Activated CD4-positive, alpha-beta T cell treated with anti-CD3 and anti-CD28 coated beads, Interleukin-2, amount 50 U/mL, for 16 hours (primary cell): ENCODE data around the gene MED16.
"Not testable (repeated sequence)": the region's sequence is repeated elsewhere in the genome, so short reads cannot be mapped to it uniquely, and the experiment has no call there.

Source experiments
- DNase-seq: peaks from one replicate; pipeline ENCODE4 v3.0.0-alpha.2; 2020

MED16 gene

DNA sequence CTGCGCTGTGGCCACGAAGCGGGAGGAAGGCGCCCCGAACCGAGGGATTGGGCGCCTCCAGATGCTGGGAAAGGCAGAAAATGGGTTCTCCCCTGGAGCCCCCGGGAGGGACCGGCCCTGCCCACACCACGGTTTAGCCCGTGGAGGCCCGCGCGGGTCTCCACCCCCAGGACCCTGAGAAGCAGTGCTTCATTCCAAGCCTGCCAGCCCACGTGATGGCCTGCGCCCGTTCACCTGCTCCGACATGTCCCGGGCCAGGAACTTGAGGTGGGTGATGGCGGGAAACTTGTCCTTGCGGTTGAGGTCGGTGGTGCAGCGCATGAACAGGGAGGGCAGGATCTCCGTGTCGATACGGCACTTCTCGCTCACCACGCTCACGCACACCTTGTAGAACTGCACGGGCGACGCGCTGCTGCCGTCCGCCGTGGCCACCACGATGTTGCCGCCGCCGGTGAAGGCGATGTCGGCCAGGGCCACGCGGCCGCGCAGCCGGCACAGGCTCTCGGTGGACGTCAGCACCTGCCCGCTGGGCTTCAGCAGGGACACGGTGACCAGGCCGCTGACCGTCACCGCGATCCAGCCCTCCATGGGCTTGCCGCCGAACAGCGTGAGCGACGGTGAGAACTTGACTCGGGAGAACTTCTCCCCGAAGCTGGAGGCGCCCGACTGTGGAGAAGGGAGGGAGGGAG, 7.3 kb downstream of the MED16 start:
- no peak for DNase-seq

DNA sequence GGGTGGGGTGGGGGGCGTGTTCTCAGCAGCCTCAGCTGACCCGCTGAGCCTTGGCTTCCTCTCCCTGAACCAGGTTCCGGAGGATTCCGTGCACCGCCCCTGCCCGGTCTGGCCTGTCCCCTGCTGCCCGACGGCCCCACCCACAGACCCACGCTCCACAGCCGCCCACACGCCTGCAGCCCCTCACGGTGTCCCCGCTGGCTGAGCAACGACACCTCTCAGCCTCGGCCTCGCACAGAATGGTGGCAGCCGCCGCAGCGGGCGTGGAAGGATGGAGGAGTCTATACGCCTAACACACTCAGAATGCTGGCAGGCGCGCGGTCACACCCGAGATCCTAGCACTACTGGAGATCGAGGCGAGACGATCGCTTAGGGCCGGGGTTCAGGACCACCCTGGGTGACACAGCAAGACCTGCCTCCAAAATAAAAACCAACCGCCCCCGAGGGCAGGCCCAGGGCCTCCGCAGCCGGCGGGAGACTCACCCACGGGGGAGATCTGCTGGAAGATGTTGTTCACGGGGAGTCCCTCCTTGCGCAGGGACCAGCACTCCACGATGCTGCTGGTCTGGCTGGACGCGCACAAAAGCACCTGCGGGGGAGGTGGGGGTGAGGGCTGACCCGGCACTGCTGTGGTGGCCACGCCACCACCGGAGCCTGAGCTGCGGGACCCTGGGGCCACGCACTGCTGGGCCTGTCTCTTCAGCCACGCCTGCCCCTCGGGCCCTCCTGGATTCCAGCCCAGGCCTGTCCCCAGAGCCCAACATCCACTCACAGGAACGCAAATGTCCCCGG, 8.4 kb downstream of the MED16 start:
- no peak for DNase-seq

DNA sequence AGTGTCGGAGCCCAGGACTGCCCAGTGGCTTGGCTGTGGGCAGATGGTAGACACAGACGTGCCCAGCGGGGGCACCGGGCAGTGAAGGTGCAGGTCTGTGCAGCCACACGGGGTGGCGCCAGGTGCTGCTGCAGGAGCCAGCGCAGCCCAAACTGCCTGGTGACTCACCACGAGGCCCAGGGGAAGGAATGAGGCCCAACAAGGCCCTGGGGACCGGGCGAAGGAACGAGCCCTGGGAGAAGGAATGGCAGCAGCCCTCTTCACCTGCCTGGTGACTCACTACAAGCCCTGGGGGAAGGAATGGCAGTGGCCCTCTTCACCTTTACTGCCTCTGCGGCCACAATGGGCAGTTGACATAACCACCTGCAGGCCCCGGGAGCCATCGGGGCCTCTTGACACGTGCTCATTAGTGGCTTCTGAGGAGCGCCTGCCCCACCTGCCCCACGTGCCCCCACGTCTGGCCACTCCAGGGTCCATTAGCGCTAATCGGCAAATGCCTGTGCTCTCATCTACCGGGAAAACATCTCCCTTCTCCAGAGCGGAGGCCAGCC, 9.3 kb downstream of the MED16 start:
- no peak for DNase-seq

DNA sequence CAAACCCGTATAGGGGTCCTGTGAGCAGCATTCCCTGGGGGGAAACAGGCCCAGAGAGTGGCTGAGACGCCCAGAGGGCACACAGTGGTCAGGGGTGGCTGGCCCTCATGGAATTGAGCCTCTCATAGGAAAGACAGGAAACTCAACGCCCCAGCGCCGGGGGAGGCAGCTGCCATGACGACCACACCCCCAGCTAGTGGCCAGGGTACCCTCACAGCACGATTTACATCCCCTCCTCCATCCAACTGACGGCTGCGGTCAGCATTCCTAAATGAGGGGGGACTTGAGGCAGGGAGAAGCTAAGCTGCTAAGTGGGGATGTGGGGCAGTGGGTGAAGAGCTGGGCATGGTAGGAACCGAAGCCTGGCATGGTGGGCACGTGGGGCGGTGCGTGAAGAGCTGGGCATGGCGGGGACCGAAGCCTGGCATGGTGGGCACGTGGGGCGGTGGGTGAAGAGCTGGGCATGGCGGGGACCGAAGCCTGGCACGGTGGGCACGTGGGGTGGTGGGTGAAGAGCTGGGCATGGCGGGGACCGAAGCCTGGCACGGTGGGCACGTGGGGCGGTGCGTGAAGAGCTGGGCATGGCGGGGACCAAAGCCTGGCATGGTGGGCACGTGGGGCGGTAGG, 10.0 kb downstream of the MED16 start:
- DNase-seq: no peak

DNA sequence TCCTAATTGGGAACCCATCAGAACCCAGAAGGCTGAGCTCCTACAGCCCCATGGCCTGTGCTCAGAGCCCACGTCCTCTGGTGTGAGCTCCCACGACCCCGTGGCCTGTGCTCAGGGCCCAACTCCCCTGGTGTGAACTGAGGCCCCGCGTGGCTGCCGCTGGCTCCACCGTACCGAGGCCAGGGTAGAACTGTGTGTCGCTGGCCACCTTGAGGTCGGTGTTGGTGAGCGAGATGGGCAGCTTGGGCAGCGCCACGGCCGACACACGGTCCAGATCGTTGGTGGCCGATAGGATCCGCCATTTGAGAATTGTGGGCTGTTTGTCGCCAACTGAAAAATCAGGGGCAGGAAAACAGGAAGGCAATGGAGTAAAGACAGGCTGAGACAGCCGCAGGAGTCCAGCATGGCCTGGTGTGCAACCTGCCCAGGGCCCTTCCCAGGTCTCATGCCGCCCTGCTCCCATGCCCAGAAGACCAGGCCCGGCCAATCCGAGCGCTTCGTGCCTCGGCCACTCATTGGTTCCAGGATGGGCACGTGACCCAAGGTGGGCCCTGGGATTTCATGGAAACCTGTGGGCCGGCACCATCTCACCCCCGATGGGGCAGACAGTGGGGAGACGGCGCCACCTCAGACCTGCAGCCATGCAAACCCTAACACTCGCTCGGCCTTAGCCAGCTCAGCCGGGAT, 11.5 kb downstream of the MED16 start:
- DNase-seq: no peak

DNA sequence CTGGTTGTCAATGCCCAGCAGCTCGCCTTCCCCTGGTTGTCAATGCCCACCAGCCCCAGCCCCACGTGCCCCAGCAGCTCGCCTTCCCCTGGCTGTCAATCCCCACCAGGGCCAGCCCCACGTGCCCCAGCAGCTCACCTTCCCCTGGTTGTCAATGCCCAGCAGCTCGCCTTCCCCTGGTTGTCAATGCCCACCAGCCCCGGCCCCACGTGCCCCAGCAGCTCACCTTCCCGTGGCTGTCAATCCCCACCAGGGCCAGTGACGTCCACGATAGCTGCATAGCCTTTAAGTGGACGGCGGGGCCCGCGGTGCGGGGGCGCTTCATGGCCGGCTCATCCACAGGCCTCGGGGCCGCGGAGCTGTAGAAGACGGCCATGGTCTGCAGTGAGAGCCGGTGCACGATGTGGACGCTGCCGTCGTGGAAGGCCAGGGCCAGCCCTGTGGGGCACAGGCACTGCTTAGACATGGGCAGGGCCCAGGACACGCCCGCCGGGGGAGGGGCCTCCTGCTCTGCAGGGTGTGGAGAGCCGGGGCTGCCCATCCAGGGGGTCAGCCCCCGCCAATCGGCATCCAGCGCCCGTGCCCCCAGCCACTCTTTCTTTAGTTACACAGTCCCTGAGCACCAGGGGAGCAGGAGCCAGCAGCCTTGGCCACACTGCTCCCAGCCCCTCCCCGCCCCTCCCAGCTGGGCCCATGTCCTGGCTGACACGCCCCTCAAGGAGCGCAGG, 13.1 kb downstream of the MED16 start:
- DNase-seq: no peak

DNA sequence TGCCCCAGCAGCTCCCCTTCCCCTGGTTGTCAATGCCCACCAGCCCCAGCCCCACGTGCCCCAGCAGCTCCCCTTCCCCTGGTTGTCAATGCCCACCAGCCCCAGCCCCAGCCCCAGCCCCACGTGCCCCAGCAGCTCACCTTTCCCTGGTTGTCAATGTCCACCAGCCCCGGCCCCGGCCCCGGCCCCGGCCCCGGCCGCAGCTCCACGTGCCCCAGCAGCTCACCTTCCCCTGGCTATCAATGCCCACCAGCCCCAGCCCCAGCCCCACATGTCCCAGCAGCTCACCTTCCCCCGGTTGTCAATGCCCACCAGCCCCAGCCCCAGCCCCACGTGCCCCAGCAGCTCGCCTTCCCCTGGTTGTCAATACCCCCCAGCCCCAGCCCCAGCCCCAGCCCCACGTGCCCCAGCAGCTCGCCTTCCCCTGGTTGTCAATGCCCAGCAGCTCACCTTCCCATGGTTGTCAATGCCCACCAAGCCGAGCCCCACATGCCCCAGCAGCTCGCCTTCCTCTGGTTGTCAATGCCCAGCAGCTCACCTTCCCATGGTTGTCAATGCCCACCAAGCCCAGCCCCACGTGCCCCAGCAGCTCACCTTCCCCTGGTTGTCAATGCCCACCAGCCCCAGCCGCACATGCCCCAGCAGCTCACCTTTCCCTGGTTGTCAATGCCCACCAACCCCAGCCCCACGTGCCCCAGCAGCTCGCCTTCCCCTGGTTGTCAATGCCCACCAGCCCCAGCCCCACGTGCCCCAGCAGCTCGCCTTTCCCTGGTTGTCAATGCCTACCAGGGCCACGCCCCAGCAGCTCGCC, 14.0 kb downstream of the MED16 start:
- not testable (repeated sequence) for DNase-seq

DNA sequence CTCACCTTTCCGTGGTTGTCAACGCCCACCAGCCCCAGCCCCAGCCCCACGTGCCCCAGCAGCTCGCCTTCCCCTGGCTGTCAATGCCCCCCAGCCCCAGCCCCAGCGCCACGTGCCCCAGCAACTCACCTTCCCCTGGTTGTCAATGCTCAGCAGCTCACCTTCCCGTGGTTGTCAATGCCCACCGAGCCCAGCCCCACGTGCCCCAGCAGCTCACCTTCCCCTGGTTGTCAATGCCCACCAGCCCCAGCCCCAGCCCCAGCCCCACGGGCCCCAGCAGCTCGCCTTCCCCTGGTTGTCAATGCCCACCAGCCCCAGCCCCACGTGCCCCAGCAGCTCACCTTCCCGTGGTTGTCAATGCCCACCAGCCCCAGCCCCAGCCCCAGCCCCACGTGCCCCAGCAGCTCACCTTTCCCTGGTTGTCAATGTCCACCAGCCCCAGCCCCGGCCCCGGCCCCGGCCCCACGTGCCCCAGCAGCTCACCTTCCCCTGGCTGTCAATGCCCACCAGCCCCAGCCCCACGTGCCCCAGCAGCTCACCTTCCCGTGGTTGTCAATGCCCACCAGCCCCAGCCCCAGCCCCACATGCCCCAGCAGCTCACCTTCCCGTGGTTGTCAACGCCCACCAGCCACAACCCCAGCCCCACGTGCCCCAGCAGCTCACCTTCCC, 14.9 kb downstream of the MED16 start:
- not testable (repeated sequence) for DNase-seq

DNA sequence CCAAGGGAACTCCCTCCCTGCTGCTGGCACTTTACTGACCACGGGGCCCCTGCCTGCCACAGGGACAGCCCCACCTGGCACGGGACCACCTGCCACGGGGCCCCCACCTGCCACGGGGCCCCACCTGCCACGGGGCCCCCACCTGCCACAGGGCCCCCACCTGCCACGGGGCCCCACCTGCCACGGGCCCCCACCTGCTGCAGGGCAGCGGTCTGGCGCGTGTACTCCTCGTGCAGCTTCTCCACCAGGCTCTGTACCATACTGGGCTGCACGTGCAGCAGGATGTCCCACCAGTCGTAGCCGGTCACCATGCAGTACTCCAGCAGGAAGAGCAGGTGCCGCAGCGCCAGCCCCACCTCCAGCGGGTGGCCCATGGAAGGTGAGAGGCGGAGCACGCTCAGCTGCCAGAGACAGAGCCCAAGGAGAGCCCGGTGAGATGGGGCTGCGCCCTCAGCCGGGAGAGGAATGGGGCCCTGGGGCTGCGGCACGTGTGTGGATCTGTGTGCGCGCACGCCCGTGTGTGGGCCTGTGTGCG, 16.1 kb downstream of the MED16 start:
- DNase-seq: no peak

DNA sequence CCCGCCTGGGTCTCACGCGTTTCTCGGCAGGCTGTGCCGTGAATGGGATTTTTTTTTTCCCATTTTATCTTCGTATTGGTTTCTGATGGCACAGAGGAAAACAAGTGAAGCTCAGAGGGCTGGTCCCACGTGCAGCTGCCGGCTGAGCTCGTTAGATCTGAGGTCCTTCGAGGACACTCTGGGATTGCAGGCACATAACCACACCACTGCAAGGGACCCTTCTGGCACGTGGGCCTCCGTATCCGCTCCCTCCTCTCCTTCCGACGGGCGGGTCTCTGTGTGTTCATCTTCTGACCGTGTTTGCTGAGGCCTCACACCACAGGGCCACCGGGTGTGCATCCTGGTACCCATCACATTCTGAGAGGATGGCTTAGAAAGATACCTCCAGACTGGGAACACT, 16.9 kb downstream of the MED16 start:
- no peak for DNase-seq

DNA sequence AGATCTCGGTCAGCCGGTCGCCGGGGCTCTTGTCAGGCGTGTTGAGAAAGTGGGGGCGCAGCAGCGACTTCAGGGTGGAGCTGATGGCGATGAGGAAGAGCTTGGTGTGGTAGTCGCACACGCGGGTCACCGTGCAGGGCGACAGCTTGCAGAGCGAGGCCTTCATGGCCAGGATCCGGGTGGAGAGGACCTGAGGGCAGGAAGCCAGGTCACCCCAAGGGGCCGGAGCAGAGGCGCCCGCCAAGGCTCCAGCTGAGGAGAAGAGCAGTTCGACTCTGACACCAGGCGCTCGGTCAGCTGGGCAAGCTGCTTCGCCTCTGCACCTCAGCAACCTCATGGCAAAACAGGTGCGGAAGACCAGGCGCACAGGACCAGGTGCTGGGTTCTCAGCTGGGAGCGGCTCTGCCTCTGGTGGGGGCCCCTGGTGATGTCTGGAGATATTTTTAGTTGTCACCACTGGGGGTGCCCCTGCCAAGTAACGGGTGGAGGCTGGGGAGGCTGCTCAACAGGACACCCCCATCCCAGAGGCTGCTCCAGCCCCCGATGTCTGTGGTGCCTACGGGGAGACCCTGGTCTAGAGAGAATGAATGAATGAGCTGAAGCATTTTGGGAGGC, 17.6 kb downstream of the MED16 start:
- DNase-seq: no peak

DNA sequence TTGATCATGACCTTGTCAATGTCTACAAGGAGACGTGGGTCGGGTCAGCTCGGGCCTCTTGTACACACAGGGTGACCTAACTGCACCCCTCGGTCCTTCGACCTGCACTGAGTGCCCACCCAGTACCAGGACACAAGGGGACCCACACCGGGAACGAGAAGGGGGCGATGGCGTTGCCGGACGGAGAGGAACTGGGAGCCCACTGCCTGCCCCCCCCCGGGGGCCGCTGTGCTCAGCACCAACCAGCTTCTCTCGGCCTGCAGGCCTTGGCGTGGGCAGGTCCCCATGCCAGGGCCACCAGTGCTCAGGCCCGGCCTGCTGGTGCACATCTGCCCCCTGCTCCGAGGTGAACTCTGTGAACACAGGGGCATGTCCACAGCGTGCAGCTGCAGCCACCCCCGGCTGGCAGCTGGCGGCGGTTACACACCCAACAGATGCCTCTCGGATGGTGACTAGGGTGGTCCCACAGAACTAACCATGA, 19.4 kb downstream of the MED16 start:
- no peak for DNase-seq

DNA sequence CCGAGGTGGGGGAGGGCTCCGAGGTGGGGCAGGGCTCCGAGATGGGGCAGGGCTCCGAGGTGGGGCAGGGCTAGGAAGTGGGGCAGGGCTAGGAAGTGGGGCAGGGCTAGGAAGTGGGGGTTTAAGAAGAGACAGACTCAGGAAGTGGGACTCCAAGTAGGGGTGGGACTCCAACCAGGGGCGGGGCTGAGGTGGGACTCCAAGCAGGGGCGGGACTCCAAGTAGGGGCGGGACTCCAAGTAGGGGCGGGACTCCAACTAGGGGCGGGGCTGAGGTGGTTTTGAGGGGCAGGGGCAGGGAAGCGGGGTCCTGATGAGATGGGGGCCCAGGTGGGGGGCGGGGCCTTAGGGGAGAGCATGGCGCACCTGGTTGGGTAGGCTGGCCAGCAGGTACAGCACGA, 19.9 kb downstream of the MED16 start:
- peak; percentile 85 for DNase-seq

DNA sequence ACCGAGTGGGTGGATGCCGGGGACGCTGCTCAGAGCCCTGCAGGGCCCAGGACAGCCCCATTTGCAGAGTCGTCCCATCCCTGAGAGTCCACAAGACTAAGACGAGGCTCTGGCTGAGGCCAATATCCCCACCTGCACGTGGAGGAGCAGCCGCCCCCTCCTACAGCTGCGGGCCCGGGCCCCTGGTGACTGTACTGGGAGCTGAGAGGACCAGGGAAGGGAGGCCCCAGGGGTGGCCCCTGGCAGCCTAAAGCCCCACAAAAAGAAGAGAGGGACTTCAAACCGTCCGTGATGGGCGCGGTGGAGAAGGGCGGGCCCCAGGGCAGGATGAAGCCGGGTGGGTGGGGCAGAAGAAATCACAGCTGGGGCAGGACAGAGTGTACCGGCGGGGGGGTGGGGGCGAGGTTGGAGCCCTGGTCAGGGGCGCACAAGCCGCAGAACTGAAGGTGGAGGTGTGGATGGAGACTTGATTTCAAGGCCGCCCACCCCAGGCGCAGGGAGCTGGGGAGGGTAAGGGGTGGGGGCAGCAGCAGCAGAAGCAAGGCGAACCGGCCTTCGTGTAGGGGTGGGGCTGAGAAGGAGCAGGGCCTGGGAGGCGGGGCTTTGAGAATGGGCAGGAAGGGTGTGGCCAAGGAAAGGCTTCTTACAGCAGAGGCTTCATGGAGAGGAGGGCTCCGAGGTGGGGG, 20.6 kb downstream of the MED16 start:
- DNase-seq: peak; percentile 88

DNA sequence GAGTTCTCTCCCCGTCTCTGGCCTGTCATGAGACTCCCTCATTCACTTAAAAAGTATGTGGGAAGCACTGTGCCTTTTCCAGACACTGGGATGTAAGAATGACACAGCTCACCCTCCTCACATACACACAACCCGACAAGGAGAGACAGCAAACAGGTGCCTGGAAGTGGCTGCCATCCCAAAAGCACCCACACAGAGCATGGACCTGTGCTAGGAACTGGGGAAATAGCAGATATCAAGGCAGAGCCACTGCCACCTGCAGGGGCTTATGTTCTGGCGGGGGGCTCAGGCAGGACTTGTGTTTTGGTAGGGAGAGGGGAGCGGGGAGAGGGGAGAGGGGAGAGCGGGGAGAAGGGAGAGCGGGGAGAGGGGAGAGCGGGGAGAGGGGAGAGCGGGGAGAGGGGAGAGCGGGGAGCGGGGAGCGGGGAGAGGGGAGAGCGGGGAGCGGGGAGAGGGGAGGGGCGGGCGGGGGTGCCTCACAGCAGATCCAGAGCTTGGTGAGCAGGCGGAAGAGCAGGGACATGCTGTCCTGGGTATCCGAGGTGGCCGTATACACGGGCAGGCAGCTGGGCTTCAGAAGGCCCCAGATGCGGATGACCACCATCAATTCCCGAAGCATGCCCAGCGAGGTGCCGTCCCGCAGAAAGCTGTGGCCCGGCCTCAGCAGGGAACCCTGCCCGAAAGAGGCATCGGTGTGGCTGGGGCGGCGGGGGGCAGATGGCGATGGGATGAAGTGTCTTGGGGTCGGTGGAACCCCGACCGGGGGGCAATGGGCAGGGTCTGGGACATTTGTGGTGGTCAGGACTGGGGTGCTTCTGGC, 21.3 kb downstream of the MED16 start:
- DNase-seq: no peak

DNA sequence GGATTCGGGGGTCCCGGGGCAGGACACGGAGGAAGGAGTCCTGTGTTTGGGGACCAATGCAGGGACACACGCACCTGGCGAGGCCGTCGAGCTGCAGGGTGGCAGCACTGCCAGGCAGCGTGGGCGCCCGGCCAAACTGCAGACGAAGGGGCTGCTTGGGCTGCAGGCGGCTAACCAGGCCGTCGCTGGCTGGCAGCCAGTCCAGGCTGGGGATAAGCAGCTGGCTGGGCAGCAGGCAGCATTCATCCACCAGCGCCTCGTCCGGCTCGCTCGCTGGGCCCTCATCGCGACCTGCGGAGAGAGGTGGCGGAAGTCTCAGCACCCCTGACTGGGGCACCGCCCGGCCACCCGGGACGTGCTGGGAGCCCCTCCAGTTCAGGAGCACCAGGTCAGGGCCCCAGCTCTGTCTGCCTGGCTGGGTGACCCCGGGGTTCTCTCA, 22.0 kb downstream of the MED16 start:
- no peak for DNase-seq

DNA sequence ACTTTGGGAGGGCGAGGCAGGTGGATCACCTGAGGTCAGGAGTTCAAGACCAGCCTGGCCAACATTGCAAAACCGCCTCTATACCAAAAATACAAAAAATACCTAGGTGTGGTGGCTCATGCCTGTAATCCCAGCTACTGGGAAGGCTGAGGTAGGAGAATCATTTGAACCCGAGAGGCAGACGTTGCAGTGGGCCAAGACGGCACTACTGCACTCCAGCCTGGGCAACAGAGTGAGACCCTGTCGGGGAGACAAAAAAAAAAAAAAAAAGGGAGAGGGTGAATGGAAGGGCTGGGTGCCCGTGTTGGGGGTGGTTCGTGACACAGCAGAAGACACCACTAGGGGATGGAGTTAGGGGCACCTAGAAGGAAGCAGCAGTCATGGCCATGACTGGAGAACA, 22.7 kb downstream of the MED16 start:
- no peak for DNase-seq
